HG02970 (cell line): ENCODE data around the gene RBM38.

Experiments used
- ATAC-seq: cut with Tn5 transposase; IDR thresholded peaks from one replicate; pipeline ENCODE4 v1.9.1; 2021; ENCODE audit warnings: mild to moderate bottlenecking, moderate library complexity, moderate number of reproducible peaks; ENCODE audit not compliant: unreplicated experiment, low FRiP score

Gene RBM38

DNA sequence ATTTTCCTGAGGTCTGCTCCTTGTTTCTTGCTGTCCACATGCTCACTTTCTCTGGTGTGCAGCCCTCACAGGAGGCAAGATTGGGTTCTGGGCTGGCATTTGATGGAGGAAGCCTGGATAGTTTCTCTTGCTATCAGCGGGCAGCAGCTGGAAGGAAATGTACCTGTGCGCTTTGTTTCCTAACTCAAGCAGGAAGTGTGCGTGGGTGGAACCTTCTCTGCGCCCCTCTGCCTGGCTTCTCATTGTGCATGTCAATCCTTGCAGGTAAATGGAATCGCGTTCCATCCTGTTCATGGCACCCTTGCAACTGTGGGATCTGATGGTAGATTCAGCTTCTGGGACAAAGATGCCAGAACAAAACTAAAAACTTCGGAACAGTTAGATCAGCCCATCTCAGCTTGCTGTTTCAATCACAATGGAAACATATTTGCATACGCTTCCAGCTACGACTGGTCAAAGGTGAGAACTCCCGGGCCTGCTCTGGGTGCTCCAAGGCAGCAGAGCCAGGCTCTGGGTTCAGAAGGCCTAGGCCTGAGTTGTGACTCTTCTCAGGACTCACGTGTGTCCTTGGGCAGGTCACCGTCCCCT, 16.8 kb upstream of the RBM38 start:
- no peak for ATAC-seq

DNA sequence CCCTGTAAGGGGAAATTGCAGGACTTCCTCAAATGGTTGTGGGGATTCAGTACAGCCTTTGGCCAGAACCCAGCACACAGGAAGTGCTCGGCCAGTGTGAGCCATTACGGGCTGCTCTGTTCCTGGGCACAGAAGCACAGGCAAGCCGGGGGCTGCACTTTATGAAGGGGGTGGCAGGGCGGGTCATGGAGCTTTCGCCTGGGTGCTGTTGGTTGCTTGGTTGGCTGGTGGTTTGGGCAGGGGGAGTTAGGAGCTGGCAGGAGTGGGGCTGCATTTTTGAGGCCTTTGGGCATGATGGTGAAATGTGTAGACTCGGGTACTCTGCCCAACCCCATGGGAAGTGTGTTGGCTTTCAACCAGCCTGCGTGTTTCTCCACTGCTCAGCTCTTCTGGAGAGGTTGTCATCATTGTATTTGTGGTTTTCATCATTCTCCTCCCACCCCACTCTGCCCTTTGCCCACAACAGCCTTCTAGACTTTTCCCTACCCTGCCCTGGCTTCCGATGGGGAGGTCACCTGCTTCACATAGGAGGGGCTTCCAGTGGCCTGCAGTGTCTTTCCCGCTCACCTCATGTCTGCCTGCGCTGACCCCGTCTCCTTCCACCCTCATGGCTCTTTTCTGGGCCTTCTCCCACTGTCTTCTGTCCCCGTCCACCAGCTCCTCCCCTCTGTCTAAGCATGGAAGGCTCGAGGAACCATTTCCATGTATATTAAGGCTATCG, 16.1 kb upstream of the RBM38 start:
- no peak for ATAC-seq

DNA sequence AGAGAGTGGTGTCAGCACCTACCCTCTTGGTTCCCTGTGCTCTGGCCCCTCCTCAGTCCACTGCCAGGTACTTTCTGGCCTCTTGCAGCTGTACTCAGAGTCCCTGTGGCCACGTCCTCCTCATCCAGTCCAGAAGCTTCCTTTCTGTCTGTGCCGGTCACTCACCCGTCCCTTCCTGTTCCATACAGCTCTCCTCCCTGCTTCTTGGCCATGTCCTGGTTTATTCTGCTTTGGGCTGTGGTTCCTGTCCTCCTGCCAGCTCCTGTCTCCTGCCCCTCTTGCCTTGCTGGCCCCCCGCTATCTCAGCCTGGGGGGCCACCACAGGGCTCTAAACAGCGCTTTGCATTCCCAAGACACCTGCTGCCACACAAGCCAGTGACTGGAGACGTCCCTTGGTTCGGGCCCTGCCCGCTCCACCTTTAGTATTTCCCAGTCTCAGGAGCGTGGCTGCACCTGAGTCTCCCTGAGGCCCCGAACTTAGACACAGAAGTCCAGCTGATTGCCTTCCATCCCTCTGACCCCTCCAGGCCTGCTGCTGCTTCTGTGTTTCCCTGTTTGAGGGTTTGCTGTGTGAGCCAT, 15.5 kb upstream of the RBM38 start:
- no peak for ATAC-seq

DNA sequence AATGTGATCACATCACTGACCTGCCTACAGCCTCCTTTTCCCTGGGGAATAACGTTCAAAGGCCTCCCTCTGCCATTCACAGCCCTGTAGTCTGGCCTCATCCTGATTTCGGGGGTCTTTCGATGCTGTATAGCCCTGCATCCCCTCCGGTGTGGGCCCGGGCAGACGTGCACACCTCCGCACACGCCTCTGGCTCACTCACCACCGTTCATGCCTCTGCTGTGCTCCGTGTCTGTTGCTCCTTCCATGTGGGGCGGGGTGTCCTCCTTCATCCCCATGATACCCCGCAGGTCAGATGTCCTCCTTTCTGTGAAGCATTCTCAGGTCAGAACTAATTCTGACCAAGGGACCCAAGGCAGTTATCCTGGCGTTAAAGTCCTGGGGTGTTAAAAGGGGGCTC, 13.8 kb upstream of the RBM38 start:
- ATAC-seq = no peak

DNA sequence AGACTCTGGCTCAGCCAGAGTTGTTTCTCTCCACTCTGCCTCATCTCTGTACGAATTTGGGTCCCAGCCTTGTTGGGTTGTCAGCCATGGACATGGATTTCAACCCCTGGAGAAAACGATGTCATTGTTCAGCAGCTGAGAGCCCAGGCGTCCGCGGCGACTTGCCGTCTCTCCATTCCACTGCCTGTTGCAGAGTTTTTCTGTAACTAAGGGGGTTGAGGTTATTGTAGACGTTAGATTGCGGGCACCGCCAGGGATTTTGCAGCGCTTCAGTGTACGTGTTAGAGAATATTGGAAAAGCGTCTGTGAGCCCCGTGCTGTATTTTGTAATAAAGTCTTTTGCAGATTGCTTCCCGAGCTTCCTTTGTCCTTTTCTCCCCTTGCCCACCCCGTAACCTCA, 13.1 kb upstream of the RBM38 start:
- no peak for ATAC-seq

DNA sequence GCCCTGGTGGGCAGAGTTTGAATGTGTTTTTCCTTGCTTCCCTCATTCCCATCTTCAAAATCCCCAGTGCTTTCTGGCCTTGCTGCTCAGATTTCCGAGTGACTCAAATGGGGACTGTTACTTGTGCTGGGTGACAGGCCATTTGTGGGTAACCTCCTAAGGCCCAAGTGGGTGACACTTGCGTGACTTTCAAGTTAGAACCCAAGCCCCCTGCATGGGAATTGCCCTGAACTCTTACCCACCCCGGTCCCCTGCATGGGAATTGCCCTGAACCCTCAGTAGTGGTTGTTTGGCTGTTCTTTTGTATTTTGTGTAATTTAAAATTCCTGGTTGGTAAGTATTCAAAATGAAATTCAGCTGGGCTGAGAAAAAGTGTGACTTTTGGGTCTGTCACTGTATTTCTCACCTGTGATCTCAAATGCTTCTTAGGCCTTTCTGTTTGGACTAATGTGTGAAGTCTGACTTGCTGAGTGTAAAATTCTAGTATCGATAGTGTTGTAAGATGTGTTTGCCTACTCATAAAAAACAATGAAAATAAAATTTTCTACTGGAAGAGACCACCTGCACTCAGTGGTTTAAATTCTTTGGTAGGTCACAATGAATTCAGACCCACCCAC, 12.4 kb upstream of the RBM38 start:
- ATAC-seq = no peak

DNA sequence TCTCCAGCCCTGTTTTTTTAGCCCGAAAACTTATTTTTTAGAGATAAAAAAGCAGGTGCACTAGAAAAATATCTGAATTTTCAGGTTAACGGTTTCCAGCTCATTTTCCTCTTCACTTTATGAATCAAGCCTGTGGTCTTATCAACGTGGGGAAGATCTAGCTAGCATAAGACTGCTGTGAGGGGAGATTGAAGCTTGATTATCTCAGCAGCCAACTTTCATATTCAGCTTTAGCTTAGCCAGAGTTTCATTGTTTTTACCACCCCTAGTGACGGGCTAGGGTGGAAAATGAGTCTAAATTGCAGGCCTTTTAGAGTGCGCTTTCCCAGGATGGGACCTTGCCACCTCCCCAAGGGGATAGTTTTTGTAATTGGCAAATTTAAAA, 11.9 kb upstream of the RBM38 start:
- no peak for ATAC-seq

DNA sequence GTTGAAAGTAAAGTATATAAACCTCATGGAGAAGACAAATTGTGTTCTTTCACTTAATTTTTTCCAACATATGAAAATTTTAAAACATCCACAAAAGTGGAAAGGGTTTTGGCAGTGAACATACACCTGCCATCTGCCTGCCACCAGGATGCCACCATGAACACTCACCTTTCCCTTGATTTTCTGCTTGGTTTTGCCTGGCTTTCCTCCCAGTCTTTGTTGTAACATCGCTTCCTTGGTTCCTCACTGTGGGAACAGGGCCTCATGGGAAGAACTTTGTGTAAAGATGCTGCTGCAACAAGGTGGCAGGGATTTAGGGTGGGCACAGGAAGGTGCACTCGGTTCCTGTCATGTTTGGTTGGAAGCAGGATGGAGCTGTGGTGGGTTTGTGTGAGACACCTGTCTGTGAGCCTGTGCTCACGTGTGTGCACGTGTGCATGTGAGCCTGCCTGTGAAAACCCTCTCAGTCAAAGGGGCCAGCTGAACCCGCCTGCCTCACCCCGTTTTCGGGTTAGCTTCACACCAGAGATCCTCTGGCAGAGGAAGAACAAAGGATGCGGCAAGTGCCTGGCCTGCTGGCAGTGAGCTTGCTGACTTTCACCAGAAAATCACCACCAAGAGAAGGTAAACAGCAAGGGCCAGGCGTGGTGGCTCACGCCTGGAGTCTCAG, 11.0 kb upstream of the RBM38 start:
- ATAC-seq = no peak

DNA sequence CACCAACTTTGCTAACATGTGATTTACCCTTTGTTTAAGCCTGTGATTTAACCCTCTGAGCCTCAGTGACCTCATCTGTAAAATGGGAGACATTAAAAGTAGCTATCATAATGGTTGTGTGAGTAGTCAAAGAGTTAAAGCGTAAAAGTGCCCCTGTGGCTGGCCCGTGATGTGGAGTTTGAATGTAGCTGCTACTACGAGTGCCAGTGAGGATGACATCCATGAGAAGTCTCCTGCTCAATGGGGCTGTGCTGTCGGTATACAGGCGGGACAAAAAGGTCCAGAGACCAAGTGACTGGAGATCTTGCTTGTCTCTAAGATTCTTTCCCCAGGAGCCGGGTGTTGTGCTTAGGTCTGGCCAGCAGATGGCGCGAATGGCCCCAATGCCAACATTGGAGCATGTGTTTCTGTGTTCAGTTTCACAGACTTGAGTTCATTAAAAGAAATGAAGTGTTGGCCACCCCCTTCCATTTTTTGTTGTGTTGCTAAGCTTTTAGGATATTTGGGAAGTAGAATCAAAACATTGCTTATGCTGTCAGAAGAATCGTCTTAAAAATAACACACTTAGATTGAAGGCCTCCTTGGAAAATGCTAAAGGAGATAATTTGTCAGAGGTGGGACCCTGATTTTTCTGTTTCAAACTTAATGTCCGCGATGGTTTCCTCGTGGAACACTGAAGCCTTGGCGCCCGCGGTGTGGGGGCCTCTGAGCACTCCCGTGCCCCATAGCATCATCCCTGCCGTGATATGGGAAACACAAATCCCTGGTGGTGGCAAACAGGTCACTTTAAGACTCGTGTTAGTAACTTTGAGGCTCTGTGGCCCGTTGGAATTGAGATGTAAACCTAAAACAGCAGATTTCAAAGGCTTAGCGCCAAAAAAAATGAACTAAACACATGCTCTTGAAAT, 9.3 kb upstream of the RBM38 start:
- ATAC-seq = no peak

DNA sequence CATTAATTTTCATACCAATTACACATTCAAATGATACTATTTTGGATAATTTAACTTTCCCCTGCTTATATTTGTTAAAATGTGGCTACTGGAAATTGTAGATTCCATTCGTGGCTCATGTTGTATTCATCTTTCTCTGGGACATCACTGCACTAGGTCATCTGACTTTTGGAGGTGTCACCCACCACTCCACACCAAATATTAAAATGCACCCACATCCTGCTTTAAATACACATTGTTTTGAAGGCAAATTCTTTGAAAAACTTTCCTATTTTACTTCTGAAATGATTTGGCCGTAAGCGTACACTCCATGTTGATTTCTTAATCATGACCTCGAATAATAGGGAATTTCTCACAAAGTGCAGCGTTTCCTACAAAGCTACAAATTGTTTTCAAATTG, 8.7 kb upstream of the RBM38 start:
- ATAC-seq = no peak

DNA sequence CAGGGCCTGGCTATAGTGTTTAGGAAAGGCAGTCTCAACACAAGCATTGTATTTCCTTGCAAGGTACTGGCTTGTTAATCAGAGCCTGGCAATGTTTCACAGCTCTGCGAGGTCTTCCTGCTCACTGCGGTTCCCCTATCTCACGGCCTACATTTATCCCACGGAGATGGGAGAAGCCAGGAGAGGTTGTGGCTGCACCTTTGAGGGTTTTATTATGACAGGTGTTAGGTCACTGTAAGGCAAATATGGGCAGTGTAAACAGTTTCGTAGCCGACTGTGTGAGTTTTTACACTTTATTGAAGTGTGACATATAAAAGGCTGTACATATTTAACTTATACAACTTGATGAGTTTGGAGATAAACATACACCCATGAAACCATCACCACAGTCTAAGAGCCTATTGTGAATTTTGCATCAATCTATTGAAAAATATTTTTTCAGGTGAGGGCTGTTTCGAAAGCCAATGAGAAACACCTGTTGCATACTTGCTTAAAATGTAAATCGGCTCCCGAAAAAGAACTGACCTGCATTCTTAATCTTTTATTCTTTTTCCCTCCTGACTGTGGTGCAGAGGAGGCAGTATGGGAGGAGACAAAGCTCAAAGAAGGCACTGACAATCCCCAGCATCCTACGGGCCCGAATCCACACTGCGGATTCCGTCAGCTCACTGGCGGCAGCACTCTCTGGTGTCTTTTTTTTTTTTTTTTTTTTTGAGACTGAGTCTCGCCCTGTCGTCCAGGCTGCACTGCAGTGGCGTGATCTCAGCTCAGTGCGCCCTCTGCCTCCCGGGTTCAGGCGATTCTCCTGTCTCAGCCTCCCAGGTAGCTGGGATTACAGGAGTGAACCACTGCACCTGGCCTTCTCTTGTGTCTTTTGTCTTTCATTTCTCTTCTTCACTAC, 7.5 kb upstream of the RBM38 start:
- ATAC-seq = no peak

DNA sequence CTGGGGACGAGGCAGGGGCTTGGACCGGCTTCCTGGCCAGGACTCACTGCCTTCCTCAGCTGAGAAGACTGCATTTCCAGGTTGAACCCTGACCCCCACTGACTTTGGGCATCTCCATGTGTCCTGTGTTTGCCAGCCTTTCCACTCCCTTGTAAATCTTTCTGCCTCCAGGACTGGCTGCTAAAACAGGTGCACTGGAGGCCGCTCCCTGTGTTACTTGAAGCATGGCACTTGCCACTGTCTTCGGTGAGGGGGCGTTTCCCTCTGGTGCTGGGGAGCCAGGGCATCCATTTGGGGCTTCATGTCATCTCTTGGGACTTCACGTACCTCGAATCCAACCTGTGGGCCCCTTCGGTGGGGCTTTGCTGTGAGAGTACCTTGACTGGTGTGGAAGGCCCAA, 6.7 kb upstream of the RBM38 start:
- ATAC-seq = no peak

DNA sequence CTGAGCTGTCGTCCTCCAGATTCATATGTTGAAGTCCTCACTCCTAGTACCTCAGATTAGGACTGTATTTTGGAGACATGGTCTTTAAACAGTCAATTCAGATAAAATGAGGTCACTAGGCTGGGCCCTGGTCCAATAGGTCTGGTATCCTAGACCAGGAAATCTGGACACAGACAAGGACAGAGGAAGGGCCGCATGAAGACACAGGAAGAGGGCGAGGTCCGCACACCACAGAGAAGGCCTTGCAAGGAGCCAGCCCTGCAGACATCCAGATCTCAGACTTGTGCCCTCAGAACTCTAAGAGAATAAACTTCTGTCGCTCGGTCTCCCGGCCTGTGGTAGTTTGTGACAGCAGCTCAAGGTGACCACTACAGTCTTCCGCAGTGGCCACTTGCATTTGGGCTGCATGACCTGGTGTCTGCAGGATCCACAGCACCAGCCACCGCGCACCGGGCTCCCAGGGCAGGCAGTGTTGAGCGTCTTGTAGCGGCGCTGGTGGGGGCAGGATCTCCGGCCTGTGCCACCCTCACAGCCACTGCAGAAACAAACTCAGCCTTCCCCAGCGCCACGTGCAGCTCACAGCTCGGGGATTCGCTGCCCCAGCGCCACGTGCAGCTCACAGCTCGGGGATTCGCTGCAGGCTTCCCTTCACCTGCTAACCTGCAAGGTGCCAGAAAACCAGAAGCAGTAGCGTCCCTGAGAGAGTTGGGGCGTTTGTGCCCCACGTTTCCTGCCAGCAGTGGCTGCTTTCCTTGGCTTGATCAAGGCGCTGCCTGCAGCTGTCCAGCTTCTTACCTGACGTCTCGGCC, 6.0 kb upstream of the RBM38 start:
- ATAC-seq = no peak

DNA sequence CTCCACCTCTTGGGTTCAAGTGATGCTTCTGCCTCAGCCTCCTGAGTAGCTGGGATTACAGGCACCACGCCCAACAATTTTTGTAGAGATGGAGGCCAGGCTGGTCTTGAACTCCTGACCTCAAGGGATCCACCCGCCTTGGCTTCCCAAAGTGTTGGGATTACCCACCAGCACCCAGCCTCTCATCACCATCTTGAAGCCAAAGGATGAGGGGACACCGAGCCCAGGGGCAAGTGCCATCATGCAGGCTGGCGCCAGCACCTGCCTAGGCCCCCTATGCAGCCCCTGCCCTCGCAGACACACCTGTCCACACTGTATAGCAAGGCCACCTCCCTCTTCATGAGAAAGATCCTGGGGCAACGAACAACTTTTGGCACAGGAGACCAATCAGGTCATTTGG, 5.3 kb upstream of the RBM38 start:
- no peak for ATAC-seq

DNA sequence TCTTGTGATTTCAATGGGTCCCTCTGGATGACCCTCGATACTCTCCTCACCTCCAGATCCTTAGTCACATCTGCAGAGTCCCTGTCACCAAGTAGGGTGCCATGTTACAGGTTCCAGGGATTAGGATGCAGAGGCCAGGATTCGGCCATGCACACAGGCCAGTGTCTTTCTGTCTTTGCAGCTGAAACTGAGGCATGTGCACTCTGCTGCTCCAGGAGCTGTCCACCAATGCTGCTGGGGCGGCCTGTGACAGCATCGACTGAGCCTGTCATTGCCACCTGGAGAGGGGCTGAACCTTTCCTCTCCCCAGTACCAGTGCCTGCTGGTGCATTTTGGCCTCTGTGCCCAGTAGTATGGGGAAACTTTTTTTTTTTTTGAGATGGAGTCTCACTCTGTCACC, 4.4 kb upstream of the RBM38 start:
- no peak for ATAC-seq

DNA sequence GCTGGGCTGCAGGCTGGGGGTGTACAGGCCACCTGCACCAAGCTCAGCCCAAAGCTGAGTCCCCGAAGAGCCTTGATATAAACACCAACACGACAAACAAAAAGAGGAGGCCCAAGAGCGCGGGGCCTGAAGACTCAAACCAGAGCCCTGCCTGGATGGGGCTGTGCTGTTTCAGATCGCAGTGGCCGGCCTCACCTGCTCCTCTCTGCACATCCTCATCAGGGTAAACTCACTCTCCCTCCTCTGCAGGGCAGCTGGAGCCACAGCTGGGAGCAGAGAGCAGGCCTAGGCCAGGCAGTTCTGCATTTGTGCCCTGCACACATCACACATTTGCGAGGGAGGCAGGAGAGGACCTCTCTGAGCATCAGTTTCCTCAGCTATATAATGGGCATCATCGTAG, 3.7 kb upstream of the RBM38 start:
- no peak for ATAC-seq

DNA sequence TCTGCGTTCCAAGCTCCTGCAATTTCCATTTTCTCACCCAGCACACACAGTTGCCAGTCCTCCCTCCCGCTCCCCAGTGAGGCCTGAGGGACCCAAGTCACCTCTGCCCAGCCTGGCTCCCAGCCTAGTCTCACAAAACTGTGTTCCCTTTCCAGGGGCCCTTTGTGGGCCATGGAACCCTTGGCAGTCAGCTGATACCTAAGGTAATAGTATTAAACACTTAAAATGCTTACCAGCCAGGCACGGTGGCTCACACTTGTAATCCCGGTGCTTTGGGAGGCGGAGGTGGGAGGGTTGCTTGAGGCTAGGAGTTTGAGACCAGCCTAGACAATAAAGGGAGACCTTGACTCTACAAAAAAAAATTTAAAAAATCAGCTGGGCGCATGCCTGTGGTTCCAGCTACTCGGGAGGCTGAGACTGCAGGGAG, 3.2 kb upstream of the RBM38 start:
- ATAC-seq = no peak

DNA sequence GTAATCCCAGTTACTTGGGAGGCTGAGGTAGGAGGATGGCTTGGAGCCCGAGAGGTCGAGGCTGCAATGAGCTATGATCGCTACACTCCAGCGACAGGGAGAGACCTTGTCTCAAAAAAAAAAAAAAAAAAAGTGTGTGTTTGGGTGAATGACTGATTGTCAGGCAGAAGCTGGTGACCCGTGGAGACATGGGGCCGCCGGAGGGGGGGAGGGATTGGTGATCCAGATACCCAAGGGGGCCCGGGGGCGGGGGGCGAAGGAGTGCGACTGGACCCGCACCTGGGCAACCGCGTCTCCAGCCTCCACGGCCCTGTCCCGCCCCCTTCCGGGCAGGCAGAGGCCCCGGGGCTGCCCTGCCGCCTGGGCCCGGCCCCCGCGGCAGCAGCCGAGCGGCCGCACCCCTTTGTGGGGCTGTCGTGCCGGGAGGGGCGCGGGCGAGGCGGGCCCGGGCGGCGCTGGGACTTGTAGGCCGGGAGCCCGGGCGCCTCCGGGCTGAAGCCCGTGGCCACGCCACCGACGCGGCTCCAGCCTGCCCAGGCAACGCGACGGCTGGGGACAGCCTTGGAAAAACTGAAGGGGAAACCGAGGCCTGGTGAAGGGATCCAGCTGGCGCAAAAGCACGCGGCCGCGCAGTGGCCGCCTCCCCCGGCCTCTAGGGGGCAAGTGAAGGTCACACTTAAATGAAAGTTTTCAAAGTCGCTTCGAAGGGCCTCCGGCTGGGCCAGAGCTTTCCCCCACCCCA, 2.1 kb upstream of the RBM38 start:
- ATAC-seq = no peak
